ENCODE measurements around the gene MSLN.

MSLN gene

DNA sequence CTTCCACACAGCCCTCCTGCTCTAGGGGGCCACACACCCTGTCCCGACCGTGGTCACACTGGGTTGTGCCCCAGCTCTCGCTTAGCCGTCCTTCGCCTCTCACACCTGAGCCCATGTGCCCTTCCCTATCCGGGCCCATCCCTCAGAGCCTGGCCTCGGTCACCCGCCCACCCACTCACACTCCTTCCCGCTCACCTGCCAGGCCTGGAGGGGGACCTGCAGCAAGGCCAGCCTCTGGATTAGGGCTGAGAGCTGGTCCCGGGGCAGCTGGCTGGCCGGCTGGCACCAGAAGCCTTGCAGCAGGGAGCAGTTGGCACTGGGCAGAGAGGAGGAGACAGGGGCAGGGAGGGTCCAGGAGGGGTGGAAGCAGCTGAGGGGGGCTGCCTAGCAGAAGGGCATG, 17.9 kb downstream of the MSLN start:
- DNase-seq, result no peak

DNA sequence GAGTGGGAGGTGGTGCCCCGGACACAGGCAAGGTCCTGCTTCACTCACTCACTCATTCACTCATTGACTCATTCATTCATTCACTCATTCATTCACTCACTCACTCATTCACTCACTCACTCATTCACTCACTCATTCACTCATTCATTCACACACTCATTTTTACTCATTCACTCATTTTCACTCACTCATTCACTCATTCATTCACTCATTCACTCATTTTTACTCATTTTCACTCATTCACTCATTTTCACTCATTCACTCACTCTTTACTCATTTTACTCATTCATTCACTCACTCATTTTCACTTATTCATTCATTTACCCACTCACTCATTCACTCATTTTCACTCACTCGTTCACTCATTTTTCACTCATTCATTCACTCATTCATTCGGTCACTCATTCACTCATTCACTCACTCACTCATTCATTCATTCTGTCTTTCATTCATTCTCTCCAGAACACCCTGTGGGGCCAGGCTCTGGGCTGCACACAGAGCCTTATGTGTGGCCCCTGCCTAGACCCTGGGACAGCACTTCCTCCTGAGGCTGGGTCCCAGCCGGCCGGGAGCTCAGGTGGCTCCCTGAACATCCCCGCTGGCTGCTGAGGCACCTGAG, 18.5 kb downstream of the MSLN start:
- no peak for DNase-seq

DNA sequence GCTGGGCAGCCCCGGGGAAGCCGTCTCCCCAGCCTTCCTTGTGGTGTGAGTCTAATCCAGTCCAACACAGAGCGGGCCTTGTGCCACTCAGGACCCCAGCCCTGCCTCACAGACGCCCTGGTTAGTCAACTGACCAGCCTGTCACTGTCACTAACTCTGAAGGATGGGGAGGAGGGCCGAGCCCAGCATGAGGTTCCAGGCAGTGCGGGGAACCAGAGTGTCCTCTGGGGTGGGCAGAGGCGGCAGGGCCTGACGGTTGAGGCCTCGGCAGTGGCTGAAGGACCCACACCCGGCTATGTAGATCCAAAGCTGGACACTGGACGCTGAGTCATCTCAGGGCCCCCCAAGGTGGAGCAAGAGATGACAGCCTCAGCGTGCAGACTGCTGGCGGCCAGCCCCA, 19.0 kb downstream of the MSLN start:
- DNase-seq, result no peak

DNA sequence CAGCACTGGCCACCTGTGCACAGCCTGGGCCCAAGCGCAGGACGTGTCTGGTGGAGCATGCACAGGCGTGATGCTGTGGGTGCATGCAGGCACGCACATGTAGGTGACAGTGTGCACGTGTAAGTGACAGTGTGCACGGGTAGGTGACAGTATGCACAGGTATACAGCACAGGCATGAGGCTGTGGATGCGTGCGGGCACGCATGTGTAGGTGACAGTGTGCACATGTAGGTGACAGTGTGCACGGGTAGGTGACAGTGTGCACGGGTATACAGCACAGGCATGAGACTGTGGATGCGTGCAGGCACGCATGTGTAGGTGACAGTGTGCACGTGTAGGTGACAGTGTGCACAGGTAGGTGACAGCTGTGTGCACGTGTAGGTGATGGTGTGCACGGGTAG, 19.8 kb downstream of the MSLN start:
- no peak for DNase-seq

DNA sequence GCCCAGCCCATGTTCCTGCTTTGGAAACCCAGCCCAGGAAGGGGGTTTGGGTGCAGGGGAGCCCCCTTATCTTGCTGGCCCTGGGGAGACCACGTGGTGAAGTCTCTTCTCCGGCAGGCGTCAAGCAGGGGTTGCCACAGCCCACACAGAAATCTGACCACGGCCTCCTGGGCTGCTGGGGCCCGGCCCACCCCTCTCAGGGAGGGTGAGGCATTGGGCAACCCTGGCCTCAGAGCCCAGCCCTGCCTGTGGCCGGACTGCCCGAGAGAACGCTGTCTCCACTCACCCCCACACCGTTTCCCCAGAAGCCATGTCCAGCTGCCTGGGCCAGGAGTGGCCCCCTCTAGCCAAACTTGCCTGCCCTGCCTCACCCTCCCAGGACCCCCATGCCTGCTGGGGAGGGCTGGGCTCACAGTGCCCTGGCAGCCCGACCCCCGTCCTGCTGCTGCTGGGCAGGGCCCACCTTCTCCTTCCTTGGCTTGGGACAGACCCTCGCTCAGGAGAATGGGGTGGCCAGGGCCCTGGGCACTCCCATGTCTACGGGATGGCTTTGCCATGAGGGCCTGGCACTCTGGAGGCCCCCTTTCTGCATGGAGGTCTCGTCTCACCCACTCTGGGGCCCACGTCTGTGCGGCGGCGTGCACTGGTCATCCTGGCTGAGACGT, 20.9 kb downstream of the MSLN start:
- DNase-seq, result no peak

DNA sequence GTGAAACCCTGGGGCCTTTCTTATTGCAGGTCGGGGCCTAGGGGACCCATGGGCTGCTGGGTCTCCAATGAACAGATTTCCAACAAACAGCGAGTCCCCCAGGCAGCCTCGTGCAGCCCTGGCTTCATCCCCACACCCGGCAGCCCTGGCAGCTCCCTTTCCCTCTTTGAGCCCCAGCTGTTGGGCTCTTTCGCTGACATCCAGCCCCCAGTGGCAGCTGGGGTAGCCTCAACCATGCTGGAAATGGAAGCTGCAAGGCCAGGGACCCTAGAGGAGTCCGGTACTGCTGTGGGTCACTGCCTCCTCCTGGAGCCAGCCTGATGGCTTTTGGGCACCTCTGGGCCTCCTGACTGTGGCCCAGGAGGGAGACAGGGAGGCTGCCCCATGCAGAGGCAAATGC, 21.7 kb downstream of the MSLN start:
- DNase-seq, result no peak

DNA sequence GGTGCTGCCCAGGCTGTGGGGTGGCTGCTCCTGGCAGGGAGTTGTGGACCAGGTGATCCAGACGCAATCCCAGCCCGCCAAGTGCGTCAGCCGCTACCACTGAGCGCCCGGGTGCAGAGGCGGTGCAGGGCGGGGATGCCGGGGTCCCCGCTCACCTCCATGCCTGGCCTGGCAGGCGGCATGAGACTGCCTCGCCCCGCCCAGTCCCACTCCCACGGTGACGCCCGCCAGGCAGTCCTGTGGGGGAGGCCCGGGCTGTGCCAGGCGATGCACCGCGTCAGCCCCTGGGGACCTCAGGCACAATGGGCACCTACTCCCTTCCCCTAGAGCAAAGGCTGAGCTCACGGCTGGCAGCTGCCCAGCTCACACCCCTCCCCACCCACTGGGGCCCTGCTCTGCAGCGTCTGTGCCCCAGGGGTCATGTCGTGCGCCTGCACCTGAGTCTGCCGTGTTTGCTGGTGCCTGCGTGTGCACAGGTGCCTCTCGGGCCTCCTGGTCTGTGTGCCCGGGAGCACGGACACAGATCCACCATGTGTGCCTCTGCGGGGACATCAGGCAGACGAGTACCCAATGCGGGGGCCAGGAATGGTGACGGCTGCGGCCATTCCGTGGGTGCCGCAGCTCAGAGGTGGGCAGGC, 22.4 kb downstream of the MSLN start:
- DNase-seq, result no peak

DNA sequence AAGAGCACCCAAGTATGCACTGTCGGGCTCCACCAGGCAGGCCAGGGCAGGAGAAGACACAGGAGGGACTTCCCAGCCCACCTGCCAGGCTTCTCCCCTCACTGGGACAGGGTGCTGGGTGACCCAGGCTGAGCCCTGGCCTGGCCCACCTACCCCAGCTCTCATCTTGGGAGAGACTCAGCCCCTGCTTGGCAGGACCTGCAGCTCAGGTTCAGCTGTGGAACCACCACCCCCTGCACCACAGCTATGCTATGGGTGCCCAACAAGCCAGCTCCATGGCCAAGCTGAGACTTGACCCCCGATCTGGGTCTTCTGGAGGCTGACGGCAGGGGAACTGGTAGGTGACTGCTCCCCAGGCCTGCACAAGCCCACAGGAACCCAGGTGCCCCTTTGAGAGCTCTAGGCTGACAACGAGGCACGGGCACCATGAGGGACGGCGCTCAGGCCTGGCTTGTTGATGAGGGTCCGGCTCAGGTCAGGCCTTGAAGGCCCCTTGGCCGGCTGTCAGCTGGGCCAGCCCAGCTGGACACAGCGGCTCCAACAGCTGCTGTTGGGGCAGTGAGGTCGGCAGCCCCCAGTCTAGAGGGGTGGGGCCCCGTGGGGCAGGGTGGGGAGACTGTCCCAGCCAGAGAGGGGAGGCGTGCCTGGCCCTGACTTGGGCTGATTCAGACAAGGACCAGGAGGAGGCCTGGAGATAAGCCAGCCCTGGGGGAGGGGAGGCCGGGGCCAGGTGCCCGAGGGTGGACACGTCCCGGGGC, 23.0 kb downstream of the MSLN start:
- DNase-seq, result no peak

DNA sequence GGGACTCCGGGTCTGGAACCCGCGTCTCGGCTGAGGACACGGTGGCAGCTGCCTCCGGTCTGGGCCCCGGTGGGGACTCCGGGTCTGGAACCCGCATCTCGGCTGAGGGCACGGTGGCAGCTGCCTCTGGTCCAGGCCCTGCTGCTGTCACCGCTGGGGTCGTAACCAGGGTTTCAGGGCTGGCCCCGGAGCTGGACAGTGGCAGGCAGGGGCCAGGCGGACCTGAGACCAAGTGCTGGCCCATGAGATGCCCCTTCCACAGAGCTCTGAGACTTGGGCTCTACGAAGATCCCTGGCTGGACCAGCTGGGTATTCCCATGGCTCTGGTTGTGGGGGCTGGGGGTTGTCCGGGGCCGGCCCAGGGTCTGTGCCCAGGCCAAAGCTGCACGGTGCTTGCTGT, 23.9 kb downstream of the MSLN start:
- DNase-seq, result no peak

DNA sequence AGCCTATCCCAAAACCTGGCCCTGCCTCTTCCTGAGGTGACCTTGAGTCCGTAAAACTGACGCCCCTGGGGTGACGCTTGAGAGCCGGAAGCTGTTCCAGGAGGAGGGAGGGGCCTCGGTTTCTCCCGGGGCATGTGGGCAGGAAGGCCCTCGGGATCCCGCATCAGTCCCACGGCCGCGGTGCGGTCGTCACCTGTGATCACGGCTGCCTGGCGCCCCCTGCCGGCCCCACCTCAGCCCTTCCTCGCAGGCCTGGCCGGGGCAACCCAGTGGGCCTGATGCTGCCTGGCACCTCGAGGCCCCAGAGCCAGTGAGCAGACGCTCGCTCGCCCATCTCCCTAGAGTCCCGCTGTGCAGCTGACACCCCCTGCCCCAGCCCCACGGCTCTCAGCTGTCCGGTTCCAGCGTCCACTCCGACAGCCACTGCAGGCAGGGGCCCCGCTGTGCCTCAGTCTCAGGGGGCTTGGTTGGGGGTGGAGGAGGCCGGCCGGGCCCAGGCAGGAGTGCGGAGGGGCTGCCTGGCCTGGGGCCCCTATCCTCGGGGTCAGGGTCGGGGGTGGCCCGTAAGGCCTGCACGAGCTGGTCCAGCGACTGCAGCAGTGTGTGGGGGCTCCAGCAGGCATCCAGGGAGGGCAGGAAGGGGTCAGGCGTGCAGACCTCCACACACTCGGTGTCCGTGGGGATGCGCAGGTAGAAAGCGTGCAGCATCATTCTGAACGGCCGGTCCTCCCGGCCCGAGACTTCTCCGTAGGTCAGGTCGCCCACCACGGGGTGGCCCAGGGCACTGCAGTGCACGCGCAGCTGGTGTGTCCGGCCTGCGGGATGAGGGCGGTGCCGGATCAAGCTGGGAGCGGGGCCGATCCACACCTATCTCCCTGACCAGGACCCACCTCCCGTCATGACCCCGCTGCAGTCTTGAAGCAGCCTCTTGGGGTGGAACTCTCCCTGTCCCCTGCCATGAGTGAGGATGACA, 25.3 kb downstream of the MSLN start:
- DNase-seq, result peak; percentile 75

DNA sequence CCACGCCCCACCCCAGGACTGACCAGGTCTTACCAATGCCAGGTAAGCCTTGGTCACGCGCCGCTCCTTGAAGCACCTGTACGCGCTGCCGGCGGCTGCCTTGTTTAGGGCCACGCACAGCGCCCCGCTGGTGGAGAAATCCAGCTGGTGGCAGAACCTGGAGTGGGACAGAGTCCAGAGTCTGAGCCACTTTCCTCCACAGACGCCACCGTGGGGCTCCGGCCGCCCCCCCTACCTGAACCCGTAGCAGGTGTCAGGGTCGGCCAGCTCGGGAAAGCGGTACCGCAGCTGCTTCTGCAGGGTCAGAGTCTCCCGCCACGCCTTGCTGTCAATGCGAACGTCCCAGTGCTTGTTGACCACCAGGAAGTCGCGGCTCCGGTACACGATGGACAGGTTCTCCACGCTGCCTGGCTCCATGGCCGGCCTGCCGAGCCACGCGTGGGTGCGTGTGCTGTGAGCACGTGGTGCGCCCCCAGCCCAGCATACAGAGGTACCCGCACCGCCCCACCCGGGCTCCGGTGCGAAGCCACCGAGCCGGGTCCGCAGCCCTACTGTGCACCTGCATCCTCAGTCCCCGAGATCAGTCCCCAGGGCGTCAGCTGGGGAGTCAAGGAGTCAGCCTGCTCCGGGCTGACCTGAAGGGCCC, 26.9 kb downstream of the MSLN start:
- no peak for DNase-seq

DNA sequence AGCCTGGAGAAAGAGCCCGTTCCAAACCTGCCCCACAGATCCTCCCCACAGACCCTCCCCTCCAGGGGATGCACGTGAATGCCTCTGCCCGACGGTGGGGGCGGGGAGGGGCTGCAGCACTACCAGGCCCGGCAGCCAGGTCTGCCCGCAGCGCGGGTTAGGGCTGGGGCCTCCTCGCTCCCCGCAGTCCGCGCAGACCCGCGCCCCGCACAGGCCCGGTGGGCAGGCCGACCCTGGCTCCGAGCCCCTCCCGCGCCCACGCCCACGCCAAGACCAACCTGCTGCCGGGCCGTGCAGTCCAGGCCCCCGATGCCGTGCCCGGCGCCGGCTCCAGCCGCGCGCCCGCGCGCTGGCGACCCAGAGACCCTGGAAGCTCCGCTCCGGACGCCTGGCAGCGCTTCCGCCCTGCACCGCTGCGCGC, 27.5 kb downstream of the MSLN start, which contains the start of gene RPUSD1:
Gene RPUSD1 (minus strand): TSS at position 404 of the 421 bp plus-strand sequence. CDS start 644 bp downstream, outside the sequence.
- no peak for DNase-seq

DNA sequence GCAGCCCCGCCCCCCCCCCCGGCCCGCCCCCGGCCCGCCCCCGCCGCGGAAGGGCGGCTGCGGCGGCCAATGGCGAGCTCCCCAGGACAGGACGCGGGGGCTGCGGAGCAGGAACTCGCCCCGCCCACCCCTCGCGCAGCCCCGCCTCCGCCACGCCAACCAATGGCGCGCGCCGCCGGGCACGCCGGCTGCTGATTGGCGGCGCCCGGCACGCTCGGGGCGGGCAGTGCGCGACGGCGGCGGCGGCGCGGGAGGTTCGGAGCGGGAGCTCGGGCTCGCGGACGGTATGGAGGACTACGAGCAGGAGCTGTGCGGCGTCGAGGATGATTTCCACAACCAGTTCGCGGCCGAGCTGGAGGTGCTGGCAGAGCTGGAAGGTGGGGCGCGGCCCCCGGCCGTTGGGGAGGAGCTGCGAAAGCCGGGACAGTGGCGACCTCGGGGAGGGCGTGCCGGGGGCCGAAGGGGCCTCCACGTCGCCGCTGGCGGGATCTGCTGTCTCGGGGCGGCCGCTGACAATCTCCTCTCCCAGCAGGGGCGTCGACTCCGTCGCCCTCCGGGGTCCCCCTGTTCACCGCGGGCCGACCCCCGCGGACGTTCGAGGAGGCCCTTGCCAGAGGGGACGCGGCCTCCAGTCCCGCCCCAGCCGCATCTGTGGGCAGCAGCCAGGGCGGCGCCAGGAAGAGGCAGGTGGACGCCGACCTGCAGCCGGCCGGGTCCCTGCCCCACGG, 28.0 kb downstream of the MSLN start, which contains the start of gene CHTF18:
Gene CHTF18 (plus strand): TSS at position 222 of the 728 bp plus-strand sequence. CDS start 65 bp downstream, at position 287.
- DNase-seq, result peak; percentile 94

DNA sequence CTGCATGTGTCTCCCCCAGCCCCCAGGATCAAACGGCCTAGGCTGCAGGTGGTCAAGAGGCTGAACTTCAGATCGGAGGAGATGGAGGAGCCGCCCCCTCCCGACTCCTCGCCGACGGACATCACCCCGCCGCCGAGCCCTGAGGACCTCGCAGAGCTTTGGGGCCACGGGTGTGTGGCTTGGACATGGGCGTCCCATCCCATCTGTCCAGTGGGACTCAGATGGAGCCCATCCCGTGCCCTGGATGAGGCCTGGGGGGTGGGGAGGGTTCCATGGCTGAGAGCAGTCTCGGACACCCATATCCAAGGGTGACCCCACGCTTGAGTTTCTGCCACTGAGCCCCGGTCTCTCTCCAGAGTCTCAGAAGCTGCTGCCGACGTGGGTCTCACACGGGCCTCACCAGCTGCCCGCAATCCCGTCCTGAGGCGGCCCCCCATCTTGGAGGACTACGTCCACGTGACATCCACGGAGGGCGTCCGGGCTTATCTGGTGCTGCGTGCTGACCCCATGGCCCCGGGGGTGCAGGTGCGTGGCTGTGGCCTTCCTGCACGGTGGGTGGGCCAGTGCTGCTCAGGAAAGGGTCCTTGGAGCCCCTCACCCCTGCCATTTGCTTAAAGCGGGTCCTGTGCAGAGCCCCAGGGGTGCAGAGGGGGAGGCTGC, 28.8 kb downstream of the MSLN start:
- no peak for DNase-seq

DNA sequence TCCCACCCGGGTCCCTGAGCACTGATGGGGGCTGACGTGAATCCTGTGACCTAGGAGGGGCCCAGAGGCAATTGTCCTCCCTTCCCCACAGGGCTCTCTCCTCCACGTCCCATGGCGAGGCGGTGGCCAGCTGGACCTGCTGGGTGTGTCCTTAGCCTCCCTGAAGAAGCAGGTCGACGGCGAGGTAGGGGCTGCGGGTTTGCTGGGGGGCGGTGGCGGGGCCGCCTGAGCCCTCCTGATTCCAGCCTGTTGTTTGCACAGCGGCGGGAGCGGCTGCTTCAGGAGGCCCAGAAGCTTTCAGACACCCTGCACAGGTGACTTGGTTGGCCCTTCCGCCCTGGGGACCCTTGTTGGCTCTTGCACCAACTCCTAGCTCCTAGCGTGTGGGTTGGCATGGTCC, 29.6 kb downstream of the MSLN start:
- DNase-seq, result no peak

DNA sequence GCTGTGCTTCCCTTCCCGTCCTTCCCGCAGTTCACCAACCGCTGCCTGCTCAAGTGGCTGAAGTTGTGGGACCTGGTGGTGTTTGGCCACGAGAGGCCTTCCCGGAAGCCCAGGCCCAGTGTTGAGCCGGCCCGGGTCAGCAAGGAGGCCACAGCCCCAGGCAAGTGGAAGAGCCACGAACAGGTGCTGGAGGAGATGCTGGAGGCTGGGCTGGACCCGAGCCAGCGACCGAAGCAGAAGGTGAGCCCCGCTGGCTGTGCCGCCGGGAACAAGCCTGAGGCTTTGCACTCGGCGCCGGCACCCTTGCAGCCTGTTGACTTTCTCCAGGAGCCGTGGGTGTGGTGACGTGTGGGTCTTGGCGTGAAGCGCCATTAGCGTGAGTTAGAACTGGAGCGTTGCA, 30.6 kb downstream of the MSLN start:
- no peak for DNase-seq

DNA sequence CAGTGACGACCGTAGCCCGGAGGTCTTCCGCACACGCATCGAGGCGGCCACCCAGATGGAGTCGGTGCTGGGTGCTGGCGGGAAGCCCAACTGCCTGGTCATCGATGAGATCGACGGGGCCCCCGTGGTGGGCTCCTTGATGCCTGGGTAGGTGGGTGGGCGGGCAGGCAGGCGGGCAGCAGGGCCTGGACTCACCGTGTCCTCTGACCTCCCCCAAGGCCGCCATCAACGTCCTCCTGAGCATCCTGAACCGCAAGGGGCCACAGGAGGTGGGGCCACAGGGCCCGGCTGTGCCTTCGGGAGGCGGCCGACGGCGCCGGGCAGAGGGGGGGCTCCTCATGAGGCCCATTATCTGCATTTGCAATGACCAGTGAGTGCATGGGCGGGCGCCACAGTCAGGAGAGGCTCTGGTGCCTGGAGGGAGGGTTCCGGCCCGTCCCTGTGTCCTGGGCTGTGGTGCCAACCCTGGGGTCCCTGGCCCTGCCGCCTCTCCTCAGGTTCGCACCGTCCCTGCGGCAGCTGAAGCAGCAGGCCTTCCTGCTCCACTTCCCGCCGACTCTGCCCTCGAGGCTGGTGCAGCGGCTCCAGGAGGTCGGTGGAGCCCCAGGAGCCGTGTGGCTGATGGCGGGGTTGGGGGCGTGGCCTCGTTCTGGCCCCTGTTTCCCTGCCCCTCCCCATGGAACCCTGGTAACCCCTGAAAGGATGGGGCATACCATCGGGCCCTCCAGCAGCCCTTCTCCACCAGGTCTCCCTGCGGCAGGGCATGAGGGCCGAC, 31.9 kb downstream of the MSLN start:
- DNase-seq, result no peak

DNA sequence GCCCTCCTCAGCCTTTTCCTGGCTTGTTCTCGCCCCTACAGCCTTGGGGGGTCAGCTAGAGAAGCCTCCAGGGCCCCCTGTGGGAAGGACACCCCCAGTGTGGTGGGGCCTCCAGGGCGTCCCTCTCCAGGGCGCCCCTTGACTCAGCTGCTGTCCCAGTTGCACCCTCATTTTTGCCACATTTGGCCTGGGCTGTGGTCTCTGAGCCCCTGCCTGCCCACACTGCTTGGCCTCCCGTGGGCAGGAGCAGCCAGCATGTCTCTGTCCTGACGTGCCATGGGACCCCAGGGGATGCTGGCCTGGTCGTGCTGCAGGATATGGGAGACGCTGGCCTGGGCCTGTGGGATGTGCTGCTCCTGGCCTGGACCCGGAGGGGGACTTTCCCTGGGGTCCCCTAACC, 32.9 kb downstream of the MSLN start:
- DNase-seq, result no peak

DNA sequence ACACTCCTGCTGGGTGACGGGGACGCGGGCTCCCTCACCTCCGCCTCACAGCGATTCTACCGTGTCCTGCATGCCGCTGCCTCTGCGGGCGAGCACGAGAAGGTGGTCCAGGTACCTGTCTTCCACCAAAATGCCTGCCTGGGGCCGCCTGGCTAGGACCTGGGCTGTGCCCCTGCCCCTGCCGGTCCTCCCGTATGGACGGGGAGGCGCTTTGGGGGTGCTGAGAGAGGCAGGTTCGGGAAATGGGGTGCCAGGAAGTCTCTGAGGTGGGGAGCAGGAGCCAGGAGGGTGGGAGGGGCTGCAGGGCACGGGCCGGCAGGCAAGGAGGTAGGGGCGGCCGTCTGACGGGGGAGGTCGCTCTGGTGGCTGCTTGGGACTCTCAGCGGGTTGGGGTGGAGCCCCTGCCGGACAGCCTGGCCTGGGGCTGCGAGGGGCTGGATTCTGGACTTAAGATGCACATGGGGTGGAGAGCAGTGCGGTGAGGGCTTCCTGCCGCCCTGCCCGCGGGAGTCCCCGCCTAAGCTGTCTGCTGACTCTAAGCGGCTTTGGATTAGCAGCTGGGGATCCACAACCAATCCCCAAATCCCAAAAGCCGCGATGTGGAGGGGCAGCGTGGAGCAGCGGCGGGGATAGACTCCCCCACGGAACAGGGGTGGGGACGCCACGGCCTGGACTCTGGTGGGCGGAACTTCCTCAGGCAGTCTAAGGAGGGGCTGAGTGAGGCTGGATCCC, 33.7 kb downstream of the MSLN start:
- no peak for DNase-seq

Data from stimulated activated CD4-positive, alpha-beta T cell treated with anti-CD3 and anti-CD28 coated beads, Interleukin-12 subunit alpha, Interleukin-12 subunit beta, amount 100 ng/mL, for 4 hours (primary cell).